T47D (cell line): ENCODE measurements around the gene CAMSAP1.

Source experiments
- DNase-seq, 2 experiments: peaks; one replicate each; pipeline versions ENCODE4 v3.0.0 to v3.0.0-alpha.2; 2011 to 2012; ENCODE audit warnings: low read depth in 1 of 2, low spot score in 1 of 2
- JUND ChIP-seq: IDR thresholded peaks from 2 replicates; pipeline ENCODE4 v1.6.1; 2012; ENCODE audit warnings: low read depth
- in situ Hi-C: cut with HindIII; loops from 2 replicates; pipeline ENCODE4 v1.10.0; 2016; ENCODE audit warnings: low sequenced_read_pairs, low pct_unique_long_range_greater_than_20kb

CAMSAP1 gene

DNA sequence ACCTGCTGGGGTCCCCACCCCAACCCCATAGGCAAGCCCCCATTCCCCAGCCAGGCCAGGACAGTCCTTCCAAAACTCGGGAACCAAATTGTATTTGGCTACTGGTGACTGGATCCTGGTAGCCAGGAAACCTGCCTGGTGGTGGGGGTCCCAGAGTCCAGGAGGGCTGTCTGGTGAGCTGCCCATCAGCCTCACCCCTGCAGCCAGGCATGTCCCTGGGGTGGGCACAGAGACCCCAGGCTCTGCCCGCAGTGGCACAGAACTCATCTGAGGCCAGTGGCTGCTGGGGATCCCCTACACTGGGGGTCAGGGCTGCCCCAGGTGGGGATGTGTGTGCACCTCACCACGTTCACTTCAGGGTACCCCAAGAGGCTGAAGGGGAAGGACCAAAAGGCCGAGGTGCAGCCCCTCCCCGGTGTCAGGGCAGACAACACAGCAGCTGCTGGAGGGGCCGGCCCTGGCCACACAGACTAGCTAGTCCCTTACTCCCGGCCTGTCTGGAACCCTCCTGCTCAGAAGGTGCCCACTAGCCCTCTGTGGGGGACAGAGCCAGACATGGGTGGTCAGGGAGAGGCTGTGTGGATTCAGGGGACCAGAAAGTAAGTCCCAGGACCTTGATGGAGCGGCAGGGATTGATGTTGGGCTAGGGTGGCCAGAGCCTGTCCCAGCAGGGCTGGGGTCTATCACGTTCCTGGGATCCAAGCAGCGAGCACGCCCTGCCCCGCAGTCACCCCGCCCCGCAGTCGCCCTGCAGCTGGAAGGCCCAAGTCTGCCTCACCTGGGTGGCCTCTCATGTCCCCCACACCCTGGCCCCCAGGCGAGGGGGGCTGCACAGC lies 113.9 kb downstream of the CAMSAP1 start:
- in situ Hi-C loops = no loop called here

DNA sequence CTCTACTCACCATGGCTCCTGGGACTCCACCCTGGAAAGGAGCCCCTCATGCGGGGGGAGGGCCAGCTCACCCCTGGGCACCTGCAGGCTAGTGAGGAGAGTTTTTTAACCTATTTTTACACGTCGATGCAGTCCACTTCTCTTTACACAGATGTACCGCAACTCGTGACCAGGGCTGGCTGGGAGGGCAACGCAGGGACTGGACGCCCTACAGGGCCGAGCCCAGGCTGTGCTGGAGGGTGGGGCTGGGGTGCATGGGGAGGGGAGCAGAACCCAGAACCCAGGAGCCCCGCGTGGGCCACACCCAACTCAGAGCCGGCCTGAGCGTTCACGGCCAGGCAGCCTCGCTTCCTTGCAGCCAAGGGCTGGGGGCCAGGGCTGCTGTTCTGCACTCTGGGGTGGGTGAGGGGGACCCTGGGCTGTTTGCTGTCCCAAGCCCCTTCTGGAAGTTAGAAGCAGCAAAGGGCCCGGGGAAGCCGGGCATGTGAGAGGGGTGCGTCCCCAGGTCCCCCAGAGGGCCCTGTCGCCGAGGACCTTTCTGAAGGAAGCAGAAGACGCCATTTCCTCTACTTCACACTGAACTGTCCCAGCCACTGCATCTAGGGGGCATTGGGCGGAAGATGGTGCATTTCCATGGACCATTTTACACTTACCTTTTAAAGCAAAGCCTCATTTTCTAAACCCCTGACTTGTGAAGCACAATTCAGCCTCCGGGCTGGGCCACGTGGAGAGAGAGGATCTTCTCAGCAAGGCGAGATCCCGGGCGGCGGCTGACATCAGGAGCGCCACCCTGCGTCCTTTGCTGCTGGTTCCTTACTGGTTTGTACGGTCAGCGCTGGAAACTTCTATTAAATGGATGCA lies 114.8 kb downstream of the CAMSAP1 start:
- in situ Hi-C loops = no loop called here

More for the DNA sequence above, 113.9 kb downstream of the CAMSAP1 start:
- no peak for TF ChIP-seq JUND
- DNase-seq = no peak

DNA sequence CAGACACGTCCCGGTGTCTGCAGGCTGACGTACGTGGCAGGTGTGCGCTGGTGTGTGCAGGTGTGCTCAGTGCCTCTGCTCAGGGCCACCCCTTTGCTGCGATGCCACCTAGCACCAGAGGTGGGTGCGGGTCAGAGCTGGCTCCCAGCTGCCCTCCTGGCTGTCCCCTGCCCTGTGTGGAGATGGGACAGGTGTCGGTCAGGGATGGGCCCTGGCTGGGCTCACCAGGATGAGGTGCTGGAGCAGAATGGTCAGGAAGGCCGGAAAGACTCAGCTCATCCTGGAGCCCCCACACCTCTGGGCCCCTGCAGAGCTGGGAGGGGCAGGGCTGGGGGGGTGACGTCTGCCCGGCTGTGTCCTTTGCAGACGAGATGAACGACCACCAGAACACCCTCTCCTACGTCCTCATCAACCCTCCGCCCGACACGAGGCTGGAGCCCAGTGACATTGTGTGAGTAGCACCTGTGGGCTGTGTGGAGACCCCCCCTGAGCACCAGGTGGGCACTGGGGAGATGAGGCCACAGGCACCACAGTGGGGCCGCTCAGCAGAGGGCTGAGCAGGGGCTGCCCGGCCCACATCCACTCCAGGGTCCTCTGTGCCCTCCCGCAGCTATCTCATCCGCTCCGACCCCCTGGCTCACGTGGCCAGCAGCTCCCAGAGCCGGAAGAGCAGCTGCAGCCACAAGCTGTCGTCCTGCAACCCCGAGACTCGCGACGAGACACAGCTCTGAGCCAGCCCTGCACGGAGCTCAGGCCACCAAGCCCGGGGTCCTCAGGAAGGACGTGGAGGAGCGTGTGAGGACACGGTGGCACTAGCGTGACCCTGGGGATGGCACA lies 115.7 kb downstream of the CAMSAP1 start:
- TF ChIP-seq JUND = no peak
- in situ Hi-C loops = no loop called here
- no peak for DNase-seq

More for the DNA sequence above, 114.8 kb downstream of the CAMSAP1 start:
- peak; percentile 70 to 75 for DNase-seq
- no peak for TF ChIP-seq JUND

DNA sequence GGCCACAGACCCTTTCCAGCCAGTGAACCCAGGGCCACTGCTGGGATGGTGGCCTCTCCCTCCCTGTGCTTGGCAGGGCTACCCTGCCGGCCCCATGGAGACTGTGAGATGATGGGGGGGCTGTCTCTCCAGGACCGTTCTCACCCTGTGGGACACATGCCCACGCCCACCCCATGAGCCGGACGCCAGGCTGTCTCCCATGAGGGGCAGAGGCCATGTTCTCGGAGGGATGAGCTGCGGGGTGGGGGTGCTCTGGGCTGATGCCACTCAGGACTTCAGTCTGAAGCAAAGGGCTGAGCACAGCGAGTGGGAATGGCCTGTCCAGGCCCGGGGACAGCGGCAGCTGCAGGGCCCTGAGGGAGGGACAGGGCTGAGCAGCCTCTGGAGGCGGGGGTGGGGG lies 116.5 kb downstream of the CAMSAP1 start:
- in situ Hi-C loops = no loop called here
- no peak for TF ChIP-seq JUND
- DNase-seq = no peak

DNA sequence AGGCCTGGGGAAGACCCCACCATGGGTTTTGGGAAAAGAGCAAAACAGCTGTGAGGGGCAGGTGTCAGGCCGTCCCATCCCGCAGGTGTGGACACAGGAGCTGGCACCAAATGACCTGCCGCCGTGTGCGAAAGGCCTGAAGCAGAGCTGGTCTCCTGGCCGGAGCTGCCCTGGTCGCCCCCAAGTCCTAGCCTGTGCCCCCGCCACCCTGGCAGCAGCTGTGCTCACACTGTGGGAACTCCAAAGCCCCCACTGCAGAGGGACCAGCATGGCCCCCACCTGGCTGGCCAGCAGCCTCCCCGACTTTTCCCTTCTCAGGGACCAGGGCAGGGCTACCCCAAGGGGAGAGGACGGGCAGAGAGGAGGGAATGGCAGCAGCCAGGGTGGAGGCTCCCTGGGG lies 117.0 kb downstream of the CAMSAP1 start:
- no peak for DNase-seq
- TF ChIP-seq JUND = no peak
- in situ Hi-C loops = no loop called here

DNA sequence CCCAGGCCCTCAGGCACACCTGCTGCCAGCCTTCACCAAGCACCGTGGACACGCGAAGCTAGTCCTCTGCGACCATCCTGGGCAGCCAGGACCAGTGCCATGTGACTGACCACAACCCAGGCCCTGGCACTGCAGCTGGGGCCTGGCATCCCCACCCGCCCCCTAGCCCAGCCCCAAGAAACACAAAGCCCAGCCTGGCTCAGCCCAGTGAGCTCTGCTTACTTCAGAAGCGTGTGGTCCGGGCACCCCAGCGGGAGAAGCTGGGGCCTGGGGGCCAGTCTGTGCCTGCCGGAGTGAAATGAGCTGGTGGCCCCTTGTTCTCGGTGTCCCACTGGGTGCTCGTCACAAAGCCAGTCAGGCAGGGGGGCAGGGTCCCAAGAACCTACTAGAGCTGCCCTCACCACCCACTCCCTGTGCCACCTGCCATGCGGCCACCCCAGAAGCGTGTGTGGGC lies 117.5 kb downstream of the CAMSAP1 start:
- in situ Hi-C loops = no loop called here
- TF ChIP-seq JUND = no peak
- no peak for DNase-seq

DNA sequence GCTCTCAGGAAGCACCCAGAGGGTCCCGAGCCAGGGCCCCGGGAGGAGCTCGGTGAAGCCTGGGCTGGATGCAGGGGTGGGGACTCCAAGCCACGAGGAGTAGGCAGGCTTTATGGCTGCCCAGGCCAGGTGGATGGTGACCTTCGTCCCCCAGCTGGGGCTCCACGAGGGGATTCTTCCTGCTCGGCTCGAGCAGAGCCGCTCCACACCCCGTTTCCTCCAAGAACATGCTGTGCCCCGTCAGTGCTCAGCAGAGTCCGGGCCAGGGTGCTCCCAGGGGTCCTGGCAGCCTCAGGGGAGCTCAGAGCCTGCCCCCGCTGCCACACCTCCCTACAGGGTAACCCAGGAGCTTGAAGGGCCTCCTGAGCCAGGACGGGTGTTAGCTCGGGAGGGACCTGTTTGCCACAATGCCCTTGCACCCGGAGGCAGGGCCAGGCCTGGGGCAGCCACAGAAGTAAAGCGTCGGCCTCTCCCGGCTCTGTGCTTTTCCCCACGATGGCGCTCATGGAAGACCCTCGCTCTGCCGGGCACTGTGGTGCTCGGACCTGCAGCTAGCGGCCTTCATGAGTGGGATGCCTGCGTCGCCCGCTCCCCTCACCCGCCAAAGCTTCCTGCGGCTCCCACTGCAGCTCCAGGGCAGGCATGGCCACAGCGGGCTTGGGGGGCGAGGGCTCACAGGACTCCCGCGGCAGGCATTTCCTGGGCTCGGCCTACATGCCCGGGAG lies 118.6 kb downstream of the CAMSAP1 start:
- TF ChIP-seq JUND = no peak
- DNase-seq = no peak
- in situ Hi-C loops = no loop called here

DNA sequence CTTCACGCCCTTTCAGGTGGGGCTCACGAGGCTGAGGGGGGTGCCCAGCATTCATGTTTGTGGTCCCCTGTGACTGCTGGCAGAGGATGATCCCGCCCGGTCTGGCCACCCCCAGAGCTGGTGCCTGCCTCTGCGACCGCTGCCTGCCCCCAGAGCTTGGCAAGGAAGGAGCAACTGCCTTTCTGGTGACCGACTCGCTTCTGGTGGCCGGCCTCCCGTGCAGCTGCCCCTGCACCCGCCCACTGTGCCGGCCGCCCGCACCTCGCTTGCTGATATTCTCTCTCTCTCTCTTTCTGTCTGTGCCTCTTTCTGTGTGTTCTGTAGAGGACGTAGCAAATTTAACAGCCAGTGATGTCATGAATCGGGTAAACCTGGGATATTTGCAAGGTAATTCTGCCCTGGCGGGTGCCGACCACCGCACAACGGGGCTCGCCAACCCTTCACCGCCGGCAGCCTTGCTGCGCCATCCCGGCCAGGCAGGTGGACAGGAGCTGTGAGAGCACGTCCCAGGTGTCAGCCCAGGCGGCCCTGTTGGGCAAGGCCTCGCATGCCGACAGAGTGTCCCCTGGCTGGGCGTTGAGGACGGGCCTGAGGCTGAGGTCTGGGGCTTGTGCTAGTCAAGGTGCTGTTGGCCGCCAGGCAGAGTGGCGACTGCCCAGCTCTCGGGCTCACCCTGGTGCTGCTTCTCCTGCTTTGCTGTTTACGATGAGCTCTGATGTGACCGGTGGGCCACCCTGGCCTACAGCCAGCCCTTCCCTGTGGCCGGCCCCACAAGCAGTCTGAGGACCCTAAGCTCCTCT lies 119.4 kb downstream of the CAMSAP1 start:
- TF ChIP-seq JUND = no peak
- no peak for DNase-seq
- in situ Hi-C loops = no loop called here

DNA sequence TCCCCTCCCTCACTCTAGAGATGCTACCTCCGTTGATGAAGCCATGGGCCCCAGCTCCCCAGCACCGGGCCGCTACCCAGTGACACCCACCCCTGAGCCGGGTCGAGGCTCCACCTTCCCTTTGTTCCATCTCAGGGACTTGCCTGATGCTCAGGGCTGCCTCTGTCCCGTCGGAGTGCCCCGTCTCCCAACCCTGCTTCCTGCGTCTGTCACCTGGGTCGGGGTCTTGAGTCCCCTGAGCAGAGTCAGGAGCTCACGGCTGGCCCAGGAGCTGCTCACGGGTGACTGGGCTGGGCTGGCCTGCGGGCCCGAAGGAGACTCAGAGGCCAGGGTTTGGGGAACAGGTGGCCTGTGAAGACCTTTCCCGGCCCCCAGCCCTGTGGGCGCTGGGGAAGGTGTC lies 120.0 kb downstream of the CAMSAP1 start:
- no peak for TF ChIP-seq JUND
- in situ Hi-C loops = no loop called here

DNA sequence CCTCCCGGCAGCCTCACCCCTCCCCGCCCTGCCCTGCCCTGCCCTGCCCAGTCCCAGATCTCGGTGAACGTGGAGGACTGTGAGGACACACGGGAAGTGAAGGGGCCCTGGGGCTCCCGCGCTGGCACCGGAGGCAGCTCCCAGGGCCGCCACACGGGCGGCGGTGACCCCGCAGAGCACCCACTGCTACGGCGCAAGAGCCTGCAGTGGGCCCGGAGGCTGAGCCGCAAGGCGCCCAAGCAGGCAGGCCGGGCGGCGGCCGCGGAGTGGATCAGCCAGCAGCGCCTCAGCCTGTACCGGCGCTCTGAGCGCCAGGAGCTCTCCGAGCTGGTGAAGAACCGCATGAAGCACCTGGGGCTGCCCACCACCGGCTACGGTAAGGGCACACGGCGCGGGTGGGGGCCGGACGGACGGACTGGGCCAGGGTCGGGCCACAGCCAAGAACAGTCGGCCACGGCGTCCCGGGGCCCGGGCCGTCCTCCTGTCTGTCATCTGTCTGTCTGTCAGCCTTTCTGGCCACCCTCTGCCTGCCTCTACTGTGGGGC lies 121.1 kb downstream of the CAMSAP1 start:
- in situ Hi-C loops = no loop called here
- no peak for TF ChIP-seq JUND
- DNase-seq = no peak

More for the DNA sequence above, 120.0 kb downstream of the CAMSAP1 start:
- DNase-seq = no peak

DNA sequence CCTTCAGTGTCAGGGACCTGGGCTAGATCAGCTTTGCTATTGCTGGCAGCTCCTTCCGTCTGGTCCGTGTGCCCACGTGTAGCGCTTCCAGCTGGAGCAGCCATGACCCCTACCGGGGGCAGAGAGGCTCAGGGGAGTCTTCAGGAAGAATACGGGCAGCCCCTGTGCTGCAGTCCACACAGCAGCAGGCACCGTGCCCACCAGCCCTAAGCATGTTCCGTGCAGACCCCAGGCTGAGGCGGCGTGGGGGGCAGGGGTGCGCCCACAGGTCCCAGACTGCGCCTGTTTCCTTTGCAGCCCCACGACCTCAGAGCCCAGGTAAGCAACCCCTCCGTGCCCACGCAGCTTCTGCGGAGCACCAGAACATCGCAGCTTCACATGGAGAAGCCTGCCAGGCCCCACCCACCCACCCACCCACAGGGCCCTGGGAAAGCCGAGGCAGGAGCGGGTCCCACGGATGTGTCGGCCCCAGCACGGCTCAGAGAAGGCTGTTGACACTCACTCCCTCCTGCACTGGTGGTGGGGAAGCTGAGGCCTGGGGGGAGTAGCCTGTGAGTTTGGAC lies 122.3 kb downstream of the CAMSAP1 start:
- no peak for TF ChIP-seq JUND
- in situ Hi-C loops = no loop called here

More for the DNA sequence above, 122.3 kb downstream of the CAMSAP1 start:
- DNase-seq = no peak
